ENCODE measurements around the gene NMRAL1. TPM values are rescaled to one million over a fixed set of nuclear protein-coding genes. Genes with fewer than 3 reads are reported as not detected.

NMRAL1 gene
- polyA plus RNA-seq, 1 of the 3 experiments (the other 2 are of a cell fraction) = 99.9 TPM

GRCh38 chr16:4500272-4500671, 25.8 kb upstream of the NMRAL1 start:
- H3K27me3 ChIP-seq (ENCODE audit: insufficient read depth) = no peaks in the 10 kb centered on the region
- peaks cover 8% of the 10 kb centered on the region; the same call in 1 of the 2 replicates for H4K20me1 ChIP-seq (ENCODE audit: insufficient read depth)
- no peaks in the 10 kb centered on the region for H3K9me3 ChIP-seq
- H3K4me1 ChIP-seq (ENCODE audit: control insufficient read depth in 1 of 2, insufficient read depth in 2 of 2, low read depth in 1 of 2, low read length in 1 of 2) = peaks cover 7 to 33% of the 10 kb centered on the region in 2 experiments; a peak in 3 of 4 replicates
- H2AFZ ChIP-seq (ENCODE audit: low read depth) = no peak overlapping the region
- POLR2A ChIA-PET = no interaction called here
- peak overlapping the region; percentile 68 for H3K4me2 ChIP-seq
- peaks cover 34% of the 10 kb centered on the region for H3F3A ChIP-seq (replicated peaks; ENCODE audit: insufficient read depth)
- peak overlapping the region; percentile 9; the same call in 1 of the 2 replicates for H3K9ac ChIP-seq
- no peak for TF ChIP-seq NRF1 (IDR thresholded peaks at IDR 0.05; ENCODE audit: low read depth, low read length)
- TF ChIP-seq PBX3 (IDR thresholded peaks at IDR 0.05) = peak; percentile 95
- peak; percentile 46; the same call in 1 of the 2 replicates for TF ChIP-seq TAF1 (IDR thresholded peaks at IDR 0.05; ENCODE audit: borderline replicate concordance, low read depth, low read length)
- peak; percentile 98 for TF ChIP-seq JUND (IDR thresholded peaks at IDR 0.05)
- TF ChIP-seq TEAD4 (IDR thresholded peaks at IDR 0.05; ENCODE audit: borderline replicate concordance, insufficient read depth) = peak; percentile 97
- TF ChIP-seq ZBTB33 (IDR thresholded peaks at IDR 0.05; ENCODE audit: borderline replicate concordance, low read depth) = peak; percentile 59; the same call in 1 of the 2 replicates
- TF ChIP-seq RXRA (IDR thresholded peaks at IDR 0.05; ENCODE audit: borderline replicate concordance, low read depth) = peak; percentile 92; the same call in 1 of the 2 replicates
- peak; percentile 94 for TF ChIP-seq POLR2AphosphoS5 (IDR thresholded peaks at IDR 0.05; ENCODE audit: low read depth, low read length)
- TF ChIP-seq FOSL2 (IDR thresholded peaks at IDR 0.05; ENCODE audit: borderline replicate concordance, low read depth) = peak; percentile 98
- peak; percentile 56; the same call in 1 of the 2 replicates for TF ChIP-seq MAX (IDR thresholded peaks at IDR 0.05; ENCODE audit: low read depth)
- no peak for TF ChIP-seq RCOR1 (IDR thresholded peaks at IDR 0.05; ENCODE audit: low read length)
- peak in 1 of 2 experiments; percentile 90; a peak in 2 of 4 replicates for TF ChIP-seq EP300 (IDR thresholded peaks at IDR 0.05; ENCODE audit: borderline replicate concordance in 1 of 2, low read depth in 1 of 2, low read length in 1 of 2)
- no peak for TF ChIP-seq ELF1 (IDR thresholded peaks at IDR 0.05)
- peak; percentile 66; the same call in 1 of the 2 replicates for TF ChIP-seq REST (IDR thresholded peaks at IDR 0.05; ENCODE audit: low read depth, low read length)
- peak; percentile 62; the same call in 1 of the 2 replicates for TF ChIP-seq NFIC (IDR thresholded peaks at IDR 0.05; ENCODE audit: borderline replicate concordance)
- peak; percentile 99 for TF ChIP-seq TCF12 (IDR thresholded peaks at IDR 0.05)
- no peak for TF ChIP-seq GABPA (IDR thresholded peaks at IDR 0.05; ENCODE audit: low read depth)
- TF ChIP-seq SIN3A (IDR thresholded peaks at IDR 0.05; ENCODE audit: borderline replicate concordance, low read depth, low read length) = peak; percentile 94
- TF ChIP-seq MEF2A (IDR thresholded peaks at IDR 0.05; ENCODE audit: borderline replicate concordance, low read depth) = no peak
- no peak for TF ChIP-seq GATA2 (CRISPR knock-in tag; IDR thresholded peaks at IDR 0.05)
- CTCF ChIA-PET = interaction anchor here (1.0 to 4.6 kb wide), 5 partner anchors 11 to 456 kb away, joined by 4 to 23 read pairs (median 5); no protein-coding TSS in a partner anchor
- H3K9me2 ChIP-seq = no peaks in the 10 kb centered on the region
- peak overlapping the region; percentile 69 to 80; a peak in 3 of 4 replicates for H3K27ac ChIP-seq (ENCODE audit: low read depth in 2 of 2, low read length in 1 of 2)
- H3K36me3 ChIP-seq (replicated peaks in 1 of 2; ENCODE audit: control insufficient read depth in 1 of 2, insufficient read depth in 2 of 2, low read length in 1 of 2) = no peaks in the 10 kb centered on the region
- H3K79me2 ChIP-seq (ENCODE audit: insufficient read depth) = peaks cover 75% of the 10 kb centered on the region
- 23% methylated on average over 3 of the region's 3 CpGs for WGBS (ENCODE audit: low lambda C conversion rate)
- DNase-seq = no peak
- no peak overlapping the region for H3K4me3 ChIP-seq (ENCODE audit: low read depth in 2 of 2, low read length in 1 of 2)
